Peyer's patch (tissue), 4 donors: Measurements from ENCODE around the gene GNPTG.

ENCODE experiments used
- POLR2A ChIP-seq, 2 donors: fragments of 450-650 bp; IDR thresholded peaks; one replicate each; pipeline ENCODE4 v1.5.1; 2017; ENCODE audit warnings: antibody characterized with exemption in 2 of 2, mild to moderate bottlenecking in 2 of 2, moderate library complexity in 2 of 2
- TF ChIP-seq, protein P1 (sequence below), 6 experiments: fragments of 450-650 bp in 4 of 6; fragments of 200-600 bp in 2 of 6; sonication (generic) in 1 of 6; IDR thresholded peaks; one replicate each; pipeline ENCODE4 v1.5.1; 2017 to 2019; ENCODE audit warnings: antibody characterized with exemption in 6 of 6, mild to moderate bottlenecking in 3 of 6, moderate library complexity in 1 of 6

DNA sequence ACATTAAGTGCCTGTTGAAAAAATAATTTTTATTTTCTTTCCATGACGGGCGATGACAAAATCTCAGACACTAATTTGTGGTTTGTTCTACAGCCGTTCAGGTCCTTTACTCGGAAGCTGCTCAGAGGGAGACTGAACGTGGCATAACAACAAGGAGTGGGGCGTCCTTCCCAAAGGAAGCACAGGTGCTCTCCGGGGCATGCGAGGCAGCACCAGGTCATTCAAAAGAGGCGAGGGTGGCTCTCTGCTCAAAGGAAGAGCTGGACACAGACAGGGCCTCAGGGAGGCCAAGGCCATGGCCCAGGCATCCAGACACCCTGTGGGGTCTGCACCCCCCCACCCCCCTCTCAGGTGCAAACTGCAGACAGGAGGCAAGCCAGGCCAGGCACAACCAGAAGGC is 46.6 kb downstream of the GNPTG start:
- TF ChIP-seq, protein P1, sequence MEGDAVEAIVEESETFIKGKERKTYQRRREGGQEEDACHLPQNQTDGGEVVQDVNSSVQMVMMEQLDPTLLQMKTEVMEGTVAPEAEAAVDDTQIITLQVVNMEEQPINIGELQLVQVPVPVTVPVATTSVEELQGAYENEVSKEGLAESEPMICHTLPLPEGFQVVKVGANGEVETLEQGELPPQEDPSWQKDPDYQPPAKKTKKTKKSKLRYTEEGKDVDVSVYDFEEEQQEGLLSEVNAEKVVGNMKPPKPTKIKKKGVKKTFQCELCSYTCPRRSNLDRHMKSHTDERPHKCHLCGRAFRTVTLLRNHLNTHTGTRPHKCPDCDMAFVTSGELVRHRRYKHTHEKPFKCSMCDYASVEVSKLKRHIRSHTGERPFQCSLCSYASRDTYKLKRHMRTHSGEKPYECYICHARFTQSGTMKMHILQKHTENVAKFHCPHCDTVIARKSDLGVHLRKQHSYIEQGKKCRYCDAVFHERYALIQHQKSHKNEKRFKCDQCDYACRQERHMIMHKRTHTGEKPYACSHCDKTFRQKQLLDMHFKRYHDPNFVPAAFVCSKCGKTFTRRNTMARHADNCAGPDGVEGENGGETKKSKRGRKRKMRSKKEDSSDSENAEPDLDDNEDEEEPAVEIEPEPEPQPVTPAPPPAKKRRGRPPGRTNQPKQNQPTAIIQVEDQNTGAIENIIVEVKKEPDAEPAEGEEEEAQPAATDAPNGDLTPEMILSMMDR (IDR thresholded peaks at IDR 0.05), result no peak
- TF ChIP-seq POLR2A (IDR thresholded peaks at IDR 0.05), result no peak
